HepG2 (cell line): ENCODE results near the gene TOP2A. TPM values are rescaled to one million over a fixed set of nuclear protein-coding genes. Genes with fewer than 3 reads are reported as not detected.
A peak's percentile ranks its signal among the peaks of the same experiment; 100 is the strongest.
"Not testable (repeated sequence)": the region's sequence is repeated elsewhere in the genome, so short reads cannot be mapped to it uniquely, and the experiment has no call there.

Experiments used
- ATAC-seq: fragments of 200-7000 bp; cut with Tn5 transposase; 3 replicates; pipeline ENCODE4 v1.9.1; 2020; ENCODE audit warnings: mild to moderate bottlenecking, moderate library complexity
- BruUV-seq: library from RNA; stranded (reverse); fragments of 400-500 nt; replicated peaks from 2 replicates; lab custom pipeline; 2021; lab: Mats Ljungman, UMichigan
- CTCF ChIA-PET: fragments of 300-600 bp; formaldehyde crosslinking; extraction: SDS; loops from one replicate; lab custom pipeline; 2021; ENCODE audit warnings: low total read pairs, inconsistent platforms, low intra/inter-chr PET ratio; lab: Yijun Ruan, JAX
- POLR2A ChIA-PET: fragments of 350-600 bp; sonication (Branson Sonifier 250); formaldehyde crosslinking; loops from one replicate; lab custom pipeline; 2020; ENCODE audit warnings: antibody characterized with exemption, inconsistent platforms; lab: Yijun Ruan, JAX
- DNase-seq: peaks from one replicate; pipeline ENCODE4 v3.0.0-alpha.2; 2015; ENCODE audit warnings: low spot score
- FAIRE-seq: peaks from 3 replicates; lab custom pipeline; 2011; peaks lifted over from hg19 to GRCh38; lab: Jason Lieb, UNC
- H2AFZ ChIP-seq: one replicate; pipeline ENCODE4 v1.6.1; 2011; ENCODE audit warnings: low read length, inconsistent platforms
- H3K27ac ChIP-seq: fragments of 300-600 bp; 3 replicates; pipeline ENCODE4 v1.8.0; 2011; ENCODE audit warnings: mixed run types, mild to moderate bottlenecking, mixed read lengths, low read length, inconsistent platforms; ENCODE audit not compliant: insufficient read depth; ENCODE audit errors: extremely low read length
- H3K27me3 ChIP-seq, 2 experiments: fragments of 200-600 bp in 1 of 2; 2 replicates in 1 of 2; 3 replicates in 1 of 2; pipeline versions ENCODE4 v1.6.0 to v1.8.0; 2011; ENCODE audit warnings: low read length in 2 of 2, mild to moderate bottlenecking in 2 of 2, moderate library complexity in 2 of 2, inconsistent platforms in 1 of 2; ENCODE audit not compliant: insufficient read depth in 2 of 2, control insufficient read depth in 1 of 2
- H3K36me3 ChIP-seq, 2 experiments: fragments of 200-600 bp in 1 of 2; replicated peaks in 1 of 2; 2 replicates in 1 of 2; 3 replicates in 1 of 2; pipeline versions ENCODE4 v1.5.1 to v1.8.0; 2011; ENCODE audit warnings: low read length in 2 of 2, inconsistent platforms in 1 of 2; ENCODE audit not compliant: insufficient read depth in 2 of 2, control insufficient read depth in 1 of 2
- H3K4me1 ChIP-seq: 2 replicates; pipeline ENCODE4 v1.5.1; 2012; ENCODE audit warnings: low read length, inconsistent platforms; ENCODE audit not compliant: insufficient read depth
- H3K4me2 ChIP-seq: 2 replicates; pipeline ENCODE4 v1.6.0; 2011; ENCODE audit warnings: low read depth, low read length, inconsistent platforms
- H3K4me3 ChIP-seq, 3 experiments: fragments of 200-600 bp in 1 of 3; sonication (generic), shearing (Covaris generic) in 1 of 3; replicated peaks in 1 of 3; 2 replicates each; pipeline ENCODE4 v1.5.1; 2011 to 2016; ENCODE audit warnings: low read length in 3 of 3, inconsistent platforms in 2 of 3, low read depth in 2 of 3, mild to moderate bottlenecking in 2 of 3, control low read depth in 1 of 3, mixed read lengths in 1 of 3; ENCODE audit not compliant: insufficient read depth in 1 of 3
- H3K79me2 ChIP-seq: one replicate; pipeline ENCODE4 v1.6.1; 2011; ENCODE audit warnings: low read length, inconsistent platforms; ENCODE audit not compliant: insufficient read depth
- H3K9ac ChIP-seq: 2 replicates; pipeline ENCODE4 v1.6.0; 2011; ENCODE audit warnings: mild to moderate bottlenecking, low read depth, low read length, inconsistent platforms; ENCODE audit not compliant: insufficient read depth
- H3K9me3 ChIP-seq: 2 replicates; pipeline ENCODE4 v1.5.1; 2012; ENCODE audit warnings: mild to moderate bottlenecking, low read length
- H4K20me1 ChIP-seq: 2 replicates; pipeline ENCODE4 v1.6.0; 2011; ENCODE audit warnings: inconsistent platforms, mild to moderate bottlenecking, low read length, moderate library complexity; ENCODE audit not compliant: insufficient read depth
- CBX5 ChIP-seq: sonication (generic); formaldehyde crosslinking; IDR thresholded peaks from 2 replicates; pipeline ENCODE4 v1.4.0; 2020; ENCODE audit warnings: missing genetic modification reagents, borderline replicate concordance
- HNF1A ChIP-seq, 2 experiments: sonication (generic) in 1 of 2; formaldehyde crosslinking in 1 of 2; IDR thresholded peaks; 2 replicates each; pipeline versions ENCODE4 v1.4.0 to v1.6.1; 2016 to 2020; ENCODE audit warnings: borderline replicate concordance in 1 of 2, low read depth in 1 of 2, mild to moderate bottlenecking in 1 of 2, missing genetic modification reagents in 1 of 2
- HNRNPUL1 ChIP-seq: fragments of 200-400 bp; formaldehyde crosslinking; IDR thresholded peaks from 2 replicates; pipeline ENCODE4 v1.6.1; 2017; ENCODE audit warnings: low read depth, mild to moderate bottlenecking, low read length, moderate library complexity
- NCOA2 ChIP-seq: sonication (generic); formaldehyde crosslinking; IDR thresholded peaks from 2 replicates; pipeline ENCODE4 v1.8.0; 2022; ENCODE audit warnings: inconsistent platforms
- SOX13 ChIP-seq, 3 experiments: fragments of 450-650 bp in 1 of 3; sonication (generic) in 1 of 3; formaldehyde crosslinking in 1 of 3; IDR thresholded peaks in 2 of 3; conservative IDR thresholded peaks in 1 of 3; 2 replicates each; pipeline versions ENCODE4 v1.5.0 to v1.6.1; 2016 to 2020; ENCODE audit warnings: antibody characterized with exemption in 1 of 3, mild to moderate bottlenecking in 1 of 3, missing compliant biosample characterization in 1 of 3, missing genetic modification reagents in 1 of 3, moderate library complexity in 1 of 3
- SOX5 ChIP-seq: IDR thresholded peaks from 2 replicates; pipeline ENCODE4 v1.6.1; 2016; ENCODE audit warnings: borderline replicate concordance
- SOX6 ChIP-seq, 2 experiments: fragments of 450-650 bp in 1 of 2; sonication (generic) in 1 of 2; formaldehyde crosslinking in 1 of 2; IDR thresholded peaks; 2 replicates each; pipeline versions ENCODE4 v1.4.0 to v1.6.1; 2017 to 2020; ENCODE audit warnings: antibody characterized with exemption in 1 of 2, mild to moderate bottlenecking in 1 of 2, missing genetic modification reagents in 1 of 2
- ZFP1 ChIP-seq: IDR thresholded peaks from 2 replicates; pipeline ENCODE4 v1.6.1; 2016
- ZNF18 ChIP-seq: sonication (generic); formaldehyde crosslinking; IDR thresholded peaks from 2 replicates; pipeline ENCODE4 v1.8.0; 2022; ENCODE audit warnings: mild to moderate bottlenecking, missing genetic modification reagents; ENCODE audit not compliant: insufficient replicate concordance
- ZNF331 ChIP-seq: sonication (generic); formaldehyde crosslinking; IDR thresholded peaks from 2 replicates; pipeline ENCODE4 v1.4.0; 2020; ENCODE audit warnings: missing genetic modification reagents
- ZNF512B ChIP-seq: sonication (generic); formaldehyde crosslinking; IDR thresholded peaks from 2 replicates; pipeline ENCODE4 v1.5.1; 2020; ENCODE audit warnings: missing genetic modification reagents, mild to moderate bottlenecking, borderline replicate concordance
- ZNF7 ChIP-seq: IDR thresholded peaks from 2 replicates; pipeline ENCODE4 v1.6.1; 2016; ENCODE audit warnings: missing biosample characterization, missing genetic modification reagents
- WGBS: methylation state at CpG from one replicate; pipeline ENCODE4 v1.1.6; 2017; ENCODE audit warnings: low lambda C conversion rate; 5-methylcytosine and 5-hydroxymethylcytosine counted together
- in situ Hi-C: cut with HindIII; loops from 2 replicates; pipeline ENCODE4 v1.10.0; 2017; ENCODE audit warnings: low pct_unique_long_range_greater_than_20kb; ENCODE audit not compliant: extremely low pct_ligation_motif_present
- intact Hi-C: fragments of 100-400 bp; cut with micrococcal nuclease; formaldehyde crosslinking; loops from one replicate; pipeline ENCODE4 v1.10.0; 2022; ENCODE audit not compliant: unreplicated experiment
- polyA plus RNA-seq, 8 experiments: library from polyadenylated mRNA; depleted of rRNA in 3 of 8; stranded (reverse) in 7 of 8; unstranded in 1 of 8; fragments of >200 nt; fragmentation: Illumina TruSeq in 4 of 8; extraction: Trizol in 4 of 8; gene quantifications; 2 replicates each; pipeline versions ENCODE4 v1.2.1 to v1.2.3, GENCODE V29; 2011 to 2016; ENCODE audit warnings: low read depth in 4 of 8, missing spikeins in 1 of 8, mixed read lengths in 1 of 8; ENCODE audit not compliant: insufficient read depth in 1 of 8
- total RNA-seq, 5 experiments: library from RNA; depleted of rRNA; stranded (reverse); fragments of >200 nt; fragmentation: Illumina TruSeq; extraction: Trizol; gene quantifications; 2 replicates each; pipeline ENCODE4 v1.2.3, GENCODE V29; 2016; ENCODE audit warnings: low read depth in 1 of 5

TOP2A gene
- total and polyA plus RNA-seq, 2 of the 13 experiments (the other 11 are each of a cell fraction or from before 2014, with no cell fraction given) = 108 to 327 TPM

GRCh38 chr17:40373324-40373723 is 44.4 kb downstream of the TOP2A start (continued):
- TF ChIP-seq ZNF512B (CRISPR knock-in tag) = no peak
- TF ChIP-seq ZFP1 (CRISPR knock-in tag) = no peak
- no peak for TF ChIP-seq ZNF7 (CRISPR knock-in tag)
- TF ChIP-seq ZNF18 (CRISPR knock-in tag) = no peak

- H3K4me2 ChIP-seq; H3K9ac ChIP-seq; H3K27ac ChIP-seq; FAIRE-seq; in situ Hi-C loops; H3K9me3 ChIP-seq; ATAC-seq; POLR2A ChIA-PET; intact Hi-C loops; H3K4me3 ChIP-seq; H2AFZ ChIP-seq; H3K27me3 ChIP-seq; H3K36me3 ChIP-seq; BruUV-seq; CTCF ChIA-PET; H3K79me2 ChIP-seq; H4K20me1 ChIP-seq; TF ChIP-seq SOX6 (IDR thresholded peaks at IDR 0.05): not testable (repeated sequence)
- DNase-seq = peak; percentile 68
- WGBS = 33% methylated on average over 4 of the region's 4 CpGs
- peaks cover 22% of the 10 kb centered on the region for H3K4me1 ChIP-seq
- peak; percentile 54; the same call in 1 of the 2 replicates for TF ChIP-seq SOX5 (CRISPR knock-in tag)
- 0 out of 2 replicates have a peak, but pooled peaks have one; percentile 35 for TF ChIP-seq HNRNPUL1
- TF ChIP-seq ZNF331 (CRISPR knock-in tag) = peak; percentile 50; the same call in 1 of the 2 replicates
- peak; percentile 59; the same call in 1 of the 2 replicates for TF ChIP-seq SOX13 (IDR thresholded peaks at IDR 0.05)
- peak in 1 of 2 experiments; percentile 86; a peak in 2 of 4 replicates for TF ChIP-seq SOX13 (CRISPR knock-in tag; conservative IDR thresholded peaks at IDR 0.05 in 1 of 2, IDR thresholded peaks at IDR 0.05 in 1 of 2)
- TF ChIP-seq SOX6 (CRISPR knock-in tag; IDR thresholded peaks at IDR 0.05) = peak; percentile 22; the same call in 1 of the 2 replicates
- 0 out of 2 replicates have a peak, but pooled peaks have one; percentile 42 for TF ChIP-seq NCOA2 (CRISPR knock-in tag)
- TF ChIP-seq CBX5 (CRISPR knock-in tag) = peak; percentile 55; the same call in 1 of the 2 replicates
- TF ChIP-seq HNF1A (IDR thresholded peaks at IDR 0.05; ENCODE audit: low read depth) = peak; percentile 77
- peak; percentile 87 for TF ChIP-seq HNF1A (CRISPR knock-in tag; IDR thresholded peaks at IDR 0.05; ENCODE audit: borderline replicate concordance)
Observed at GRCh38 chr17:40372644-40373043, 45.1 kb downstream of the TOP2A start.
